Heart left ventricle (tissue), 13 donors: ENCODE measurements around the gene ATP6V1A.

Experiments
- CTCF ChIP-seq, 12 donors: fragments of 200-600 bp; sonication (generic) in 4 of 12; IDR thresholded peaks; one replicate each; pipeline versions ENCODE4 v1.5.0 to v1.8.0; 2018 to 2022; ENCODE audit warnings: antibody characterized with exemption in 12 of 12, mild to moderate bottlenecking in 5 of 12
- POLR2A ChIP-seq, 2 donors: fragments of 450-650 bp; IDR thresholded peaks; one replicate each; pipeline ENCODE4 v1.6.1; 2017; ENCODE audit warnings: antibody characterized with exemption in 2 of 2, mild to moderate bottlenecking in 2 of 2, moderate library complexity in 2 of 2
- donor health status: ischemic (EF 13 %, LVEDD 7.1; RV severe dilation, severe dysfunction).
- donor health status: DM: no; HTN: yes; CAD: no.
- donor health status: DM: no; HTN: no; CAD: no.
- donor health status: ischemic (EF 25% LVEDD 6.9; RV normal size, moderate dysfunction).
- donor health status: ischemic (EF 25% LVEDD 5.7; RV mildly dilated, moderate dysfunction).
- donor health status: ischemic (EF 35%, LVEDD 5.7; RV mildly dilated, moderate dysfunction).
- donor health status: nonischemic (EF 11% LVEDD 7.7; RV severe dilation, severe dysfunction).
- donor health status: DM: yes; HTN: yes; CAD: no.
- donor health status: PGD.
- donor health status: ischemic (EF 29% LVEDD 5.4; RV normal size, mild dysfunction).
- donor health status: nonischemic (EF 23%, LVEDD 6.1; RV moderate dilation, normal function).

GRCh38 chr3:113802795-113803455 lies 56.1 kb downstream of the ATP6V1A start:
- TF ChIP-seq CTCF (IDR thresholded peaks at IDR 0.05) = no peak
- no peak for TF ChIP-seq POLR2A (IDR thresholded peaks at IDR 0.05)
